ENCODE measurements around the gene CD38. TPM values are rescaled to one million over a fixed set of nuclear protein-coding genes. Genes with fewer than 3 reads are reported as not detected.

Gene CD38
- total RNA-seq, 1 donor from 2014 or later: 0.08 TPM

GRCh38 chr4:15901998-15902397 is 123.9 kb downstream of the CD38 start:
- no peak for DNase-seq (ENCODE audit: extremely low spot score, unreplicated experiment)
- Mint-ChIP-seq H3K4me1 (ENCODE audit: unreplicated experiment) (peaks cover 11% of the 10 kb centered on the region), H3K9me3 (ENCODE audit: unreplicated experiment) (peaks cover 9% of the 10 kb centered on the region), H3K27me3 (ENCODE audit: unreplicated experiment) (no peaks in the 10 kb centered on the region), H3K4me3 (ENCODE audit: unreplicated experiment) (no peak overlapping the region), H3K36me3 (ENCODE audit: unreplicated experiment) (no peaks in the 10 kb centered on the region), H3K27ac (ENCODE audit: unreplicated experiment) (no peak overlapping the region)
- TF ChIP-seq CTCF (IDR thresholded peaks at IDR 0.05): no peak

GRCh38 chr4:15902746-15903145 is 124.6 kb downstream of the CD38 start:
- no peak for DNase-seq (ENCODE audit: extremely low spot score, unreplicated experiment)
- no peak overlapping the region for H3K27ac Mint-ChIP-seq (ENCODE audit: unreplicated experiment)
- H3K4me1 Mint-ChIP-seq (ENCODE audit: unreplicated experiment): peaks cover 18% of the 10 kb centered on the region
- peaks cover 9% of the 10 kb centered on the region for H3K9me3 Mint-ChIP-seq (ENCODE audit: unreplicated experiment)
- TF ChIP-seq CTCF (IDR thresholded peaks at IDR 0.05): no peak
- no peaks in the 10 kb centered on the region for H3K27me3 Mint-ChIP-seq (ENCODE audit: unreplicated experiment)
- no peaks in the 10 kb centered on the region for H3K36me3 Mint-ChIP-seq (ENCODE audit: unreplicated experiment)
- H3K4me3 Mint-ChIP-seq (ENCODE audit: unreplicated experiment): no peak overlapping the region

Other genes with a start within 250 kb of the CD38 start
- 54.0 and 54.9 TPM in 2 replicates for gene FBXL5, start 123.0 kb upstream of the CD38 start, total RNA-seq
- 43.8 and 45.0 TPM in 2 replicates for gene FAM200B, start 96.5 kb upstream of the CD38 start, total RNA-seq
- 0.26 and 0.54 TPM in 2 replicates for gene BST1, start 75.3 kb upstream of the CD38 start, total RNA-seq
- gene FGFBP1, start 160.4 kb downstream of the CD38 start, total RNA-seq: not detected in 2 replicates
- not detected in 2 replicates for gene FGFBP2, start 184.8 kb downstream of the CD38 start, total RNA-seq